HG03135 (cell line): ENCODE data around the gene VTCN1.
"Not testable (repeated sequence)": the region's sequence is repeated elsewhere in the genome, so short reads cannot be mapped to it uniquely, and the experiment has no call there.

Source experiments
- ATAC-seq: cut with Tn5 transposase; IDR thresholded peaks from one replicate; pipeline ENCODE4 v1.9.1; 2021; ENCODE audit warnings: mild to moderate bottlenecking, moderate library complexity; ENCODE audit not compliant: unreplicated experiment

VTCN1 gene

GRCh38 chr1:117128323-117129079 lies 82.2 kb downstream of the VTCN1 start:
- ATAC-seq: no peak

GRCh38 chr1:117127795-117128194 lies 82.9 kb downstream of the VTCN1 start:
- ATAC-seq: no peak

DNA sequence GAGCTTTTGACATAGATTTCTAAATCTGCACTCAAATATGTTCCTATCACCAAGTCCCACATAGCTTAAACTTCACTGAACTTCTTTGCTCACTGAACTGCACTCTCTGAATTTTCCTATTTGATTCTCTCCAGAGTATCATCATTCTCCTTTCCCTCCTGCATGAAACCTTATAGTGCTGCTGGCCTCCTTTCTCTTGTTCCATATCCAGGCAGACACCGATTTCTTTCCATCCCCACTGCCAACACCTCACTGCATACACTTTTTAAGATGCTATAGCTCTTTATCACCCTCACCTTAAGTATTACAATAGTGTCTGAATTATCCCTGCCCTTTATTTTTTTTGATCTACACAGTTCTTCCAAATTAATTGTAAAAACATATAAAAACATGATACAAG lies 86.1 kb downstream of the VTCN1 start:
- ATAC-seq: no peak

- no peak for ATAC-seq
Observed at GRCh38 chr1:117123274-117123673, 87.5 kb downstream of the VTCN1 start.

- no peak for ATAC-seq
Observed at GRCh38 chr1:117122330-117123025, 88.2 kb downstream of the VTCN1 start.

DNA sequence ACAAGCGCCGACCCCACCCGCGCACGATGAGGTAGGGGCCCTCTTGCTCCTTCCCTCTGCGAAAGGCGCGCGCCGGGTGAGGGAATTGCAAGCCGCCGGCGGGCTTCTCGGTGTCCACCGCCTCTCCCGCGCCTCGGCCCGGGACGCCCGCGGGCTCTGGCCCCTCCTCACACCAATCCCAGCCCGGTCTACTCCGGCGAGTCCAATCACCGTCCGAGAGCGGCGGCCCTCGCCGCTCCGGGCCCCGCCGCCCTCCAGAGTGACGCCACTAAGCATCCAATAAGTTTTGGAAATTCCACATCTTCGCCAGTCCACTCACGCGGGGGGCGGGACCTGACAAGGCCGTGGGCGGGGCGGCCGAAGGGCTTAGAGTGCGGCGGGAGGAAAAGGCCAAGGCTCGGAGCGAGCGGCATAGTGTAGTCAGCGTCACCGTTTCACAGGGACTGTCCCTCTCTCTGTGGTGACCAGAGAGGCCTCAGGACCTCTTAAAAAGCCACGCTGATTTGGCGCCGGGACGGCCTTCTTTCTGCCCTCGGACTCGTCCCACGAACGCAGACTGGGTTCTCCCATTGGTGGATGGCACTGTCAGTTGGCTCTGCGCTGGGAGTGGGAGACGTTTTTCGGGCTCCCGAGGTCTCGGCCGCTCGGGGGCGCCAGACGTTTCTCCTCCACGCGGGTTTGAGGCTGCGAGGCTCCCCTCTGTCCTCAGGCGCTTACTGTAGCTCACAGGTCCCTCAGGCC lies 89.0 kb downstream of the VTCN1 start, which contains the start of gene TRIM45:
Gene TRIM45, minus strand, starts transcription at position 161 of the 741 bp plus-strand sequence. CDS start 548 bp downstream, outside the sequence.
- peak; percentile 94 for ATAC-seq

DNA sequence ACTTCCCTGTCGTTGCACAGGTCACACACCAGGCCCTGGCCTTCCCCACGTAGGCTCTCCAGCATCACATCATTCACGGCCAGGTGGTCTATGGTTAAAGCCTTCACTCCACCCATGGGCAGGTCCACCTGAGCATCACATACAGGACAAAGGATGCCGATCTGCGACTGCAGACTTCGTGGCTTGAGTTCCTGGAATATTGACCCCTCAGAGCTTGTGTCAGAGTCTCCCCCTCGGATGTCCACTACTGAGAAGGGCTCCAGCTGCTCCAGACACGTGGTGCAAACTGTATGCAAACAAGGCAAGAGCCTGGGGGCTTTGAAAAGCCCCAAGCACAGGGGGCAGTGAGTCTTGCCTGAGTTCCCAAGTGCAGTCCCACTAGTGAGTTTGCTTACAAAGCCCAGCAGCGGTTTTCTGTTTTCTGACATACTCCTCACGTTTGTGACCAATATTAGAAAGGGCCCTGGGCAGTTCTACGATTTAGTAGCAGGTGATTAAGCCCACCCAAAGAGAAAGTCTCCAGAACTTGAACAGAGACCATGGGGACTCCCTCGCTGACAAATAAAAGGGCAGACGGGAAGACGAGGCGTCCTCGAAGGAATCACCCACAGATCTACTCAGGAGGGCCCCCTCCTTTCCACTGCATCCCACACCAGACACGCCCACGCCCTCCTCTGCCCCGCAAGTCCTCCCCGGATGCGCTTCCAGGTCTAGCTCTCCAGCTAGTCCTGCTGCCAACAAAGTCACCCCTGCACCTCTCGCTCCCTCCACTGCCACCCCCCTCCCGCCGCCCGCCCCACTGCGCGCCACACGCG lies 89.7 kb downstream of the VTCN1 start:
- ATAC-seq: no peak

DNA sequence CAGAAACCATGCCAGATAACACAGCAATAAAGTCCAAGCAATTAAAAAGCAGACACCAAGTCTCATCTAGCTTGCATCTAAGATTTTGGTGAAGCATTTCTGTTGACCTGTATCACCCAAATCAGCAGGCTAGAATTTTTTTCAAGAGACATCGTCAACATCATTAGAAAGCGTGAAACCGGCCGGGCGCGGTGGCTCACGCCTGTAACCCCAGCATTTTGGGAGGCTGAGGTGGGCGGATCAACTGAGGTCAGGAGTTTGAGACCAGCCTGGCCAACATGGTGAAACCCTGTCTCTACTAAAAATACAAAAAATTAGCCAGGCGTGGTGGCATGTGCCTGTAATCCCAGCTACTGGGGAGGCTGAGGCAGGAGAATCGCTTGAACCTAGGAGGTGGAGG lies 91.6 kb downstream of the VTCN1 start:
- ATAC-seq: not testable (repeated sequence)

GRCh38 chr1:117118137-117118536 lies 92.6 kb downstream of the VTCN1 start:
- ATAC-seq: no peak

GRCh38 chr1:117117697-117118096 lies 93.0 kb downstream of the VTCN1 start:
- ATAC-seq: no peak

GRCh38 chr1:117116784-117117130 lies 94.0 kb downstream of the VTCN1 start:
- ATAC-seq: no peak

GRCh38 chr1:117116090-117116783 lies 94.5 kb downstream of the VTCN1 start:
- ATAC-seq: no peak

DNA sequence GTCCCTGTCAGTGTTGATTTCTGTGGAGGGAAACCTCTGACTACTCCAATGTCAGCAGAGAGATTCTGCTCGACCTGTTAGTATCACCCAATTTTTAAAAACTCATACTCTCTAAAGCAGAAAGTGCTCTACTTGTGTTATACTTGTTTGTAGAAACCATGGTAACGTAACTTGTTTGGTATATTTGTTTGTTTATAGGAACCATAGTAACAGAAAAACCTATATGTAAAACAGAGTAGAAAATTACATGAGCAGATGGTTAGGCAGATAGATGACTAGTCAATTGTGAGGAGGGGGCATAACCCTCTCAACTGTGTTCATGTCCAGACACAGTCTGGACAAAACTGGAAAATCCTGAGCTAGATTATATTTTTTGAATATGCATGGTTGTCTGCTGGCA lies 95.8 kb downstream of the VTCN1 start:
- ATAC-seq: no peak

- no peak for ATAC-seq
Observed at GRCh38 chr1:117113199-117113598, 97.5 kb downstream of the VTCN1 start.

GRCh38 chr1:117112047-117112717 lies 98.5 kb downstream of the VTCN1 start:
- ATAC-seq: no peak

DNA sequence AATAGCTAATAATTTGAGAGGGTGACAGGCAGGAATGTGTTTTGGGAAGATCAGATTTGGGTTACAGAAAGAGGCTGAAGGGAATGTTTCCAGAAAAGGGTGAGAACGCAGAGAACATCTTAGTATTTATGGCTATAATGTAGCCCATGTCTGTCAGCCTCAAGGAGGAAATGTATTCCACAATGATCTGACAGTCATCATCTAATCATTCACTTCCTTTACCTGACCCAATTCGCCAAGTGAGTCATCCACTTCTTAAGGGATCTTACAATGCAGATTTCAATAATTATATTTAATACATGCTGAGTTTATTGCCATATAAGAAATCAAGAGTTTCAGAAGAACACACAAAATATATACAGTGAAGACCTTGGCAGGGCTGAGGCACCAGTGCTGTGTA lies 100.0 kb downstream of the VTCN1 start:
- ATAC-seq: no peak

GRCh38 chr1:117107364-117107763 lies 103.4 kb downstream of the VTCN1 start:
- no peak for ATAC-seq

DNA sequence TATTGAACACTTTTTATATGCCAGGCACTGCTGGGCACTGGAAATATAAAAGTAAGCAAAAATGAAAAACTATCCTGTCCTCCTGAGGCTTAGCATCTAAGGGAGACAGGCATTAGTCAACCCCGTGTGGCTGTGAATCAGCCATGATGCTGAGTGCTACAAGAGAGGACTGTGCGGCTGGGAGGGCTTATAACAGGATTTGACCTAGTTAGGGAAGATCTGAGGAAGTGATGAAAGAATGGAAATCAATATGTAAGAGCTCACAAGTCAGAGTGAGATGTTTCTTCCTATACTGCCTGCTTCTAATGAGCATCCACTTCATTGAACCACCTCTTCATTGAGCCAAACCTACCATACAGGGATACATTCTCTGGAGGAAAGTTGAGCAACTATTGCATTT lies 104.2 kb downstream of the VTCN1 start:
- no peak for ATAC-seq

GRCh38 chr1:117105722-117106121 lies 105.0 kb downstream of the VTCN1 start:
- ATAC-seq: no peak

DNA sequence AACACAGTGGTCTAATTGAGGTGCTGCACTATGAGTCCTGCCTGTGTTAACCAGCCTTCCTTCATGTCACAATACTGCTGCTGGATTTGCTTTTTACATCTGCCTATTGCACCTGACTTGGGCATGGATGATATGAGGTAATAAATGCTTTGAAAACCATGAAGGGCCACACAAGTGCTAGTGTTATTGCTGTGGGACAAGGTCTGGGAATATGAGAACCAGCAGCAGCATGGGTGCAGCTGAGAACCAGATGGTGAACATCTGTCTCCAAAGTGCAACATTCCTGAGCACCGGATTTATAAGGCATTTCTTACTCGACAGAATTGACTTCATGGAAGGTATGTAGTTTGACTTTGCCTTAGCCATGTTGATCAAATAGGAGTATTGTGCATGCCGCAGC lies 105.7 kb downstream of the VTCN1 start:
- no peak for ATAC-seq
